ENCODE measurements around the gene FILIP1L.

DNA sequence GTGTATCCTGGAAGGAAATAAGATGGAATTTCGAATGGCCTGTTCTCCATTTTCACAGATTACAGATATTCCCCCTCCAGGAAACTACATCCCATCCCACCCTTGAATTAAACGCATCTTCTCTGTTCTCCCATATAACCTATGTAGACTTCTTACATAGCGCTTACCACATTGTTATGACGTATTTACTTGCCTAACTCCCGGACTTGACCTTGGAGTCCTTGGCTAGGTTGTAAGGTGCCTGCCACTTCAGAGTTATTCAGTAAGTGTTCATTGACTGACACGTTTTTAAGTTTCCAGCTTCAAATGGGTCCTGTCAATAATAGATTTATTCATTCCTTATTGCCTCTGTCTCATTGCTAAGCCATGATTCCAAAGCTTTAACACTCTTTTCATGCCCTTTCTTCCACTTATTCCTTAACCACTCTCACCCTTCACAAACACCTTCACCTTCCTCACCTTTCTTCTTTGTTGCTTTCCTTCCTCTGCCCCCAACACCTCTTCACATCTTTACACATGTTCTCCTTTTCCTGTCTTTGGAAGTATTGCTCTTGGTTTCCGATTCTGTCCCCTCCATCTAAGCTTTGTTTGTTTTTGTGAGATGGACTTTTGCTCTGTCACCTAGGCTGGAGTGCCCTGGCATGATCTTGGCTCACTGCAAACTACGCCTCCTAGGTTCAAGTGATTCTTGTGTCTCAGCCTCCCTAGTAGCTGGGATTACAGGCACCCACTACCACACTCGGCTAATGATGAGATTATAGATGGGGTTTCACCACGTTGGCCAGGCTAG lies 158.3 kb downstream of the FILIP1L start:
- TF ChIP-seq, protein P1, sequence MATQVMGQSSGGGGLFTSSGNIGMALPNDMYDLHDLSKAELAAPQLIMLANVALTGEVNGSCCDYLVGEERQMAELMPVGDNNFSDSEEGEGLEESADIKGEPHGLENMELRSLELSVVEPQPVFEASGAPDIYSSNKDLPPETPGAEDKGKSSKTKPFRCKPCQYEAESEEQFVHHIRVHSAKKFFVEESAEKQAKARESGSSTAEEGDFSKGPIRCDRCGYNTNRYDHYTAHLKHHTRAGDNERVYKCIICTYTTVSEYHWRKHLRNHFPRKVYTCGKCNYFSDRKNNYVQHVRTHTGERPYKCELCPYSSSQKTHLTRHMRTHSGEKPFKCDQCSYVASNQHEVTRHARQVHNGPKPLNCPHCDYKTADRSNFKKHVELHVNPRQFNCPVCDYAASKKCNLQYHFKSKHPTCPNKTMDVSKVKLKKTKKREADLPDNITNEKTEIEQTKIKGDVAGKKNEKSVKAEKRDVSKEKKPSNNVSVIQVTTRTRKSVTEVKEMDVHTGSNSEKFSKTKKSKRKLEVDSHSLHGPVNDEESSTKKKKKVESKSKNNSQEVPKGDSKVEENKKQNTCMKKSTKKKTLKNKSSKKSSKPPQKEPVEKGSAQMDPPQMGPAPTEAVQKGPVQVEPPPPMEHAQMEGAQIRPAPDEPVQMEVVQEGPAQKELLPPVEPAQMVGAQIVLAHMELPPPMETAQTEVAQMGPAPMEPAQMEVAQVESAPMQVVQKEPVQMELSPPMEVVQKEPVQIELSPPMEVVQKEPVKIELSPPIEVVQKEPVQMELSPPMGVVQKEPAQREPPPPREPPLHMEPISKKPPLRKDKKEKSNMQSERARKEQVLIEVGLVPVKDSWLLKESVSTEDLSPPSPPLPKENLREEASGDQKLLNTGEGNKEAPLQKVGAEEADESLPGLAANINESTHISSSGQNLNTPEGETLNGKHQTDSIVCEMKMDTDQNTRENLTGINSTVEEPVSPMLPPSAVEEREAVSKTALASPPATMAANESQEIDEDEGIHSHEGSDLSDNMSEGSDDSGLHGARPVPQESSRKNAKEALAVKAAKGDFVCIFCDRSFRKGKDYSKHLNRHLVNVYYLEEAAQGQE (IDR thresholded peaks at IDR 0.05; ENCODE audit: low read depth) = no peak
- TF ChIP-seq, protein P2, sequence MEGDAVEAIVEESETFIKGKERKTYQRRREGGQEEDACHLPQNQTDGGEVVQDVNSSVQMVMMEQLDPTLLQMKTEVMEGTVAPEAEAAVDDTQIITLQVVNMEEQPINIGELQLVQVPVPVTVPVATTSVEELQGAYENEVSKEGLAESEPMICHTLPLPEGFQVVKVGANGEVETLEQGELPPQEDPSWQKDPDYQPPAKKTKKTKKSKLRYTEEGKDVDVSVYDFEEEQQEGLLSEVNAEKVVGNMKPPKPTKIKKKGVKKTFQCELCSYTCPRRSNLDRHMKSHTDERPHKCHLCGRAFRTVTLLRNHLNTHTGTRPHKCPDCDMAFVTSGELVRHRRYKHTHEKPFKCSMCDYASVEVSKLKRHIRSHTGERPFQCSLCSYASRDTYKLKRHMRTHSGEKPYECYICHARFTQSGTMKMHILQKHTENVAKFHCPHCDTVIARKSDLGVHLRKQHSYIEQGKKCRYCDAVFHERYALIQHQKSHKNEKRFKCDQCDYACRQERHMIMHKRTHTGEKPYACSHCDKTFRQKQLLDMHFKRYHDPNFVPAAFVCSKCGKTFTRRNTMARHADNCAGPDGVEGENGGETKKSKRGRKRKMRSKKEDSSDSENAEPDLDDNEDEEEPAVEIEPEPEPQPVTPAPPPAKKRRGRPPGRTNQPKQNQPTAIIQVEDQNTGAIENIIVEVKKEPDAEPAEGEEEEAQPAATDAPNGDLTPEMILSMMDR (IDR thresholded peaks at IDR 0.05 in 2 of 3, conservative IDR thresholded peaks at IDR 0.05 in 1 of 3; ENCODE audit: borderline replicate concordance in 1 of 3, insufficient read depth in 1 of 3, low read depth in 2 of 3, low read length in 2 of 3) = no peak
- TF ChIP-seq SP1 (IDR thresholded peaks at IDR 0.05; ENCODE audit: low read depth) (no peak), RAD21 (IDR thresholded peaks at IDR 0.05; ENCODE audit: low read depth) (no peak), CEBPB (IDR thresholded peaks at IDR 0.05; ENCODE audit: low read depth) (no peak), FOSL1 (IDR thresholded peaks at IDR 0.05; ENCODE audit: low read depth) (no peak), POLR2A (IDR thresholded peaks at IDR 0.05; ENCODE audit: borderline replicate concordance, extremely low read depth, insufficient read depth, insufficient read length) (no peak), POLR2AphosphoS5 (IDR thresholded peaks at IDR 0.05; ENCODE audit: low read depth, low read length) (no peak), YY1 (IDR thresholded peaks at IDR 0.05; ENCODE audit: extremely low read depth, insufficient replicate concordance, low read depth, low read length) (no peak), EZH2 (IDR thresholded peaks at IDR 0.05) (no peak)

Data from HCT116 (cell line).